Loucy (cell line): ENCODE results near the gene GCLC.

Experiments
- EZH2phosphoT487 ChIP-seq: fragments of 200-600 bp; IDR thresholded peaks from 2 replicates; pipeline ENCODE4 v1.6.1; 2018; ENCODE audit warnings: antibody characterized with exemption, mild to moderate bottlenecking, moderate library complexity, borderline replicate concordance
- TF ChIP-seq, protein P1 (sequence below): fragments of 200-600 bp; sonication (generic); conservative IDR thresholded peaks from 2 replicates; pipeline ENCODE4 v1.5.1; 2014; ENCODE audit warnings: mild to moderate bottlenecking, antibody characterized with exemption, low read length

DNA sequence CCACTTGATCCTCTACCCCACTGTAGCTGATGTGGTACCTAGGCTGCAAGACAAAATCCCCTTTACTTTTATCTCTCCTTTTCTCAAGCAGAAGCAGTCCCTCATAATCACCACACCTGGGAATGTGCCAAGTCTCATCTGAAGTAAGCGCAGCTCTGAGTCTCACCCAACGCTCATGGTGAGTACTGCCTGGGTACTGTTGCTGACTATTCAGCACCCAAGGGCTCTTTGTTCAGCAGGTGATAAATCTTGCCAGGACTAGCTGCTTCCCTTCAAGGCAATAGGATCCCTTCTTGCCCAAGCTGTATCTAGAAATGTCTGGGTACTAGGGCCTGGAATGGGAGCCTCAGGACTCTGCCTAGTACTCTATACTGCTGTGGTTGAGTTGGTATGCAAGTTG is 70.9 kb downstream of the GCLC start:
- TF ChIP-seq, protein P1, sequence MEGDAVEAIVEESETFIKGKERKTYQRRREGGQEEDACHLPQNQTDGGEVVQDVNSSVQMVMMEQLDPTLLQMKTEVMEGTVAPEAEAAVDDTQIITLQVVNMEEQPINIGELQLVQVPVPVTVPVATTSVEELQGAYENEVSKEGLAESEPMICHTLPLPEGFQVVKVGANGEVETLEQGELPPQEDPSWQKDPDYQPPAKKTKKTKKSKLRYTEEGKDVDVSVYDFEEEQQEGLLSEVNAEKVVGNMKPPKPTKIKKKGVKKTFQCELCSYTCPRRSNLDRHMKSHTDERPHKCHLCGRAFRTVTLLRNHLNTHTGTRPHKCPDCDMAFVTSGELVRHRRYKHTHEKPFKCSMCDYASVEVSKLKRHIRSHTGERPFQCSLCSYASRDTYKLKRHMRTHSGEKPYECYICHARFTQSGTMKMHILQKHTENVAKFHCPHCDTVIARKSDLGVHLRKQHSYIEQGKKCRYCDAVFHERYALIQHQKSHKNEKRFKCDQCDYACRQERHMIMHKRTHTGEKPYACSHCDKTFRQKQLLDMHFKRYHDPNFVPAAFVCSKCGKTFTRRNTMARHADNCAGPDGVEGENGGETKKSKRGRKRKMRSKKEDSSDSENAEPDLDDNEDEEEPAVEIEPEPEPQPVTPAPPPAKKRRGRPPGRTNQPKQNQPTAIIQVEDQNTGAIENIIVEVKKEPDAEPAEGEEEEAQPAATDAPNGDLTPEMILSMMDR = no peak
- no peak for TF ChIP-seq EZH2phosphoT487
